GM18507 (cell line): ENCODE results near the gene RSPO1.
"Not testable (repeated sequence)": the region's sequence is repeated elsewhere in the genome, so short reads cannot be mapped to it uniquely, and the experiment has no call there.

Experiments used
- DNase-seq: peaks from one replicate; pipeline ENCODE4 v3.0.0; 2011; ENCODE audit warnings: low read depth; ENCODE audit not compliant: insufficient read length; ENCODE audit errors: extremely low spot score
- FAIRE-seq: peaks from 2 replicates; lab custom pipeline; 2011; peaks lifted over from hg19 to GRCh38; lab: Jason Lieb, UNC

RSPO1 gene, protein sequence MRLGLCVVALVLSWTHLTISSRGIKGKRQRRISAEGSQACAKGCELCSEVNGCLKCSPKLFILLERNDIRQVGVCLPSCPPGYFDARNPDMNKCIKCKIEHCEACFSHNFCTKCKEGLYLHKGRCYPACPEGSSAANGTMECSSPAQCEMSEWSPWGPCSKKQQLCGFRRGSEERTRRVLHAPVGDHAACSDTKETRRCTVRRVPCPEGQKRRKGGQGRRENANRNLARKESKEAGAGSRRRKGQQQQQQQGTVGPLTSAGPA

DNA sequence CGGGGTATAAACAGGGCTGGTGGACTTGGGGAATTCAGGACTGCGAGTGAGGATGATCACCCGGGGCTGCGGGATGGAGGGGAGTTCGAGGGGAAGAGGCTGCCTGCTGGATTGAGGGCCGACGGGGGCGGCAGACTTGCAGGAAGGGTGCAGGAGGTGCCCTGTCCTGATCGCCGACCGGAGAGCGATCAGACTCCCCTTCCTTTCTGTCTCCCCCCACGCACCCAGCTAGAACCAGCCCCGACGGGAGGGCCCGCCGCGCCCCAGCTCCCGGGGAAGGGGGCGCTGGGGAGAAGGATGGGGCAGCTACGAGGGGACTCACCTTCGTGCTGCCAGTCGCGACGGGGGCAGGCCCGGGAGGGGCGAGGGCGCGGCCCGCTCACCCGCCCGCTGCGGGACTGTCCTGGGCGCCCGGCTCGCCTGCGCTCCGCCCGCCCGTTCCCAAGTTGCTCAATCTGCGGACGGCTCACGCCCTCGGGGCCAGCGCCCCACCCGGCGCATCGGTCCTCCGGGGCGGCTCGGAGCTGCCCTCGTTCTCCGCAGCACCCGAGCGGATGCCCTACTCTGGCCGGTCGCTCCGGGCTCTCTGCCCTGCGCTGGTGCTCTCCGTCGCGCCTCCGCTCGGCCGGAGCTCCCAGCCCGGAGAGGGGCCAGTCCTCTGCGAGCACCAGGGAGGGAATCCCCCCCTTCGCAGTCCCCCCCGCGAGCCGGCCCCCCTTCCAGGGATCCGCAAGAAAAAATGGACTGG, at the start of gene RSPO1:
RSPO1 (minus strand) TSS at position 649 of the 748 bp plus-strand sequence. CDS start 5,231 bp downstream, outside the sequence.
- FAIRE-seq, result no peak
- no peak for DNase-seq

DNA sequence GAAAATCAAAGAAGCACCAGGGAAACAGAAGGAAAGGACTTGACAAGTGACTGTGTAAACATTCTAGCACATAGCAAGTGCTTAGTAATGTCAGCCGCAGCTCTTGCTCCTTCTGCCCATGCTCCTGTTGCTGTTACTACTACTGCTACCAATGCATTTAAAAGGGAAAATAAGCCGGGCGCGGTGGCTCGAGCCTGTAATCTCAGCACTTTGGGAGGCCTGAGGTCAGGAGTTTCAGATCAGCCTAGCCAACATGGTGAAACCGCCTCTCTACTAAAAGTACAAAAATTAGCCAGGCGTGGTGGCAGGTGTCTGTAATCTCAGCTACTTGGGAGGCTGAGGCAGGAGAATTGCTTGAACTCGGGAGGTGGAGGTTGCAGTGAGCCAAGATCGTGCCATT, 49.5 kb upstream of the RSPO1 start:
- not testable (repeated sequence) for FAIRE-seq, DNase-seq

DNA sequence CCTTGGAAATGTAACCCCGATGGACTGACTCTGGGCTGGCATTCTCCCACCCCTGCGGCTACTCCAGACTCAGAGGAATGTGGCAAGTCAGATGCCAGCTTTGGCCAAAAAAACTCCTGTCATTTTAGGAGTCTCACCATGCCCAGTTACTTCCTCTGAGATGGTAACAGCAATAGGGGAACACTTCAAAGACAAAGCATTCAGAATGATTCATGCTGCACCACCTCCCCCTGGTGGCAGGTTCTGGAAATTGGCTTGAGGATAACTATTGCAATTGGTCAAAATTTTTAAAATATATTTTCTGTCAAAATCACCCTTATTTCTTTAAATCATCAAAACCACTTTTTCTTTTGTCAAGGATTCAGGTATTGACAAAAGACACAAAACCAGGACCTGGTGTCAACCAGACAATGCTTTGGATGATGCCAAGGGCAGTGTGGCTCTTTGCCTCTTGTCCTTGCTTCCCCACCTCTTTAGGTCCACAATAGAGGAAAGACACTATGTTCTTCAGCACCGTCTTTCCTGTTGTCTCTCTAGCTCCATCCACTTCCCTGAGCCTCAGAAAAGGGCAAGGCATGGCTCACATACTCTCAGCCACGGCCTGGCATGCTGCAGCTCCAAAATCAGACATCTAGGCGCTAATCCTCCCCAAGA, 47.8 kb upstream of the RSPO1 start:
- DNase-seq (peak; percentile 46), FAIRE-seq (peak; percentile 88)

DNA sequence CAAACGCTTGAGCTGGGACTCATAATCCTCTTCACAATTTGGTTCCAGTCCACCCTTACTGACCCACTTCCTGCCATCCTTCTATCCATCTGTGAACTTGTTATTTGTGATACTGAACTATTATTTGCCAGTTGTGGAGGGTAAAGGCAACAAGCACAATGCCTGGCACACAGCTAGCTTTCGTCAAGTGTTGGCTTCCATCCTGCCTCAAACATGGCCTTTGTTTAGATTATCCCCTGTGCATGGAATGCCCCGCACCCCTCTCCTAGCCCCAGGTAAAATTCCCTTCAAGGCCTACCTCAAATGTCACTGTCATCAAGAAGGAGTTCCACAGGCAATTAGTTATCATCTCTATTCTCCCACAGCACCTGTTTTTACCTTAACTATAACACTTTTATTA, 46.2 kb upstream of the RSPO1 start:
- FAIRE-seq, result no peak
- DNase-seq, result no peak

DNA sequence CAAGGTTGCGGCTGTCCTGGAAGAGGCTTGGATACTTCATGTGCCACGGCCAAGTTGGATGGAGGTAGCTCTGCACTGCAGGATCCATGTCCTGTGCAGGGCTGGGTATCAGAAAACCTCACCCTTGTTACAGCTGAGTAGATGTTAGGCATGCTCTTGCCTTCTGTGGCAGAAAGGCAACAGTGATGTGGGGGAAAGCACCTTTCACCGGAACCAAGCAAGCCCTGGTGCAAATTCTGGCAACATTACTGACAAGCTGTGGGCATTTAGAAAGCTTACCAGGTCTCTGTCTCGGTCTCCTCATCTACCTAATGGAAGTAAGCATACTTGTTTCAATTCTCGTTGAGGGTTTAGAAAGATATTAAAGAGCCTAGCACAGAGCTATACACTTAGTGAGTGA, 43.1 kb upstream of the RSPO1 start:
- FAIRE-seq (no peak), DNase-seq (no peak)

DNA sequence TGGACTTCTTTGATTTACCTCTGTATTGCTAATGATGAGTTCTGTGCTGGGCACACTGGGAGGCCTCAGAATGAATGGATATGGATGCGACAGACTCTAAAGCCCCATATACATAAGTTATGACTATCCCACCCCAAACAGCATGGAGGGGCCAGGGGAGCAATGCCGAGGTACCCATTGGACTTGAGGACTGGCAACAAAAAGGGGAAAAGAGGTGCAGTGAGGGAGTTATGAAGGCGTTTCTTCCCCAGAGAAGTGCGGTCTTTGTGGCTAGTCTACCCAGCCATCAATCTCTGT, 42.4 kb upstream of the RSPO1 start:
- FAIRE-seq, result no peak

DNA sequence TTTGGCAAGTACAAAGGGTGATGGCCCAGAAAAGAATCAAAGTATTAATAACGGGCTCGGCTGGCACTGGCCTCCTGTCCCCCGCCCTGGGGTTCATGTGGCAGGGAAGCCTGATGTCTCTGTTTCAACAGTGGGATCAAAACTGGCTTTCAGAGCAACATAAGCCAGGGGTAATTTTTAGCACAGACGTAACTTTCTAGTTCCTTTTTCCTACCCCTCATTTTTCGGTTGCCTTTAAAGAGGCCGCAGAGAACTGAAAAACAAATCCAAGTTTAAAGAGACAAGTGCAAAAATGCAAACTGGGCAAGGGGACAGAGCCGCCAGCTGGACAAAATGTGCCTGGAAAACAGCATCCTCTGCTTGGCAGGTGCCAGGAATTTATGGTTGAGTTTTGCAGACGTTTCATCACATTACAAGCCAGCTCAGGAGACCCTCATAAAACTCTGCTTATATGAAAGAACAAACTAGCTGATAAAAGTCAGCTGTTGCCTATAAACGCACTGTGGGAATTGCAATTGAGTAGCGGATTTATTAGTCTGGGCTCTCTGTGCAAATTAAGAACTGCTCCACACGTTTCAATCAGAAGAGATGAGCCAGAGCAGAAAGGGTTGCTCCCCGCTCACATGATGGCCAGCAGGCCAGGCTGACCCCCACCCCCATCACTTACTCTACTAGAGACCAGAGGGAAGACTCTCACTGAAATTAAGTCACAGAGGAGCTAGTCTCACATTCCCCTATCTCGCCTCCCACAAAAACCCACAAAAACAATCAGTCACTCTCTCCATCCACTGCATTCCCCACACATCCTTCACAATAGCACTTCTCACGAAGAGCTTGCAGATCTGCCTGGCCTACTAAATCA, 41.8 kb upstream of the RSPO1 start:
- peak; percentile 86 for FAIRE-seq
- no peak for DNase-seq

More for the DNA sequence above, 42.4 kb upstream of the RSPO1 start:
- no peak for DNase-seq

DNA sequence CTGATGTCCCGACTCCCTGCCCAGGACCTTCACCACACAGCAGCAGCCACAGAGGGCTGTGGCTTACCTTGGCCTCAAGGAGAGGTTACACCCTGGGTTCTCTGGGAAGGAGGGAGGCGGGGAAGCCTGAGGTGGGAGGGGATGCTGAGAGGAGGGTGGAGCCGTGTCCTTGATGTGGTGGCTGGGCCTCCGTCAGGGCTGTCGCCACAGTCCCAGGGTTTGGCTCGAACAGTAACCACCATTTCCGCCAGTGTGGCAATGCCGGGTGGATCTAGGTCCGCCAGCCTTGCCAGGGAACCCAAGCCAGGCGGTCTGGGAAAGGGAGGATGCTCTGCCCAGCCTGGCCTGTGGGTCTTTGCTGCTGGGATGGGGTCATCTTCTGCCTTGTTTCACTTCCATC, 39.2 kb upstream of the RSPO1 start:
- FAIRE-seq (no peak), DNase-seq (no peak)

DNA sequence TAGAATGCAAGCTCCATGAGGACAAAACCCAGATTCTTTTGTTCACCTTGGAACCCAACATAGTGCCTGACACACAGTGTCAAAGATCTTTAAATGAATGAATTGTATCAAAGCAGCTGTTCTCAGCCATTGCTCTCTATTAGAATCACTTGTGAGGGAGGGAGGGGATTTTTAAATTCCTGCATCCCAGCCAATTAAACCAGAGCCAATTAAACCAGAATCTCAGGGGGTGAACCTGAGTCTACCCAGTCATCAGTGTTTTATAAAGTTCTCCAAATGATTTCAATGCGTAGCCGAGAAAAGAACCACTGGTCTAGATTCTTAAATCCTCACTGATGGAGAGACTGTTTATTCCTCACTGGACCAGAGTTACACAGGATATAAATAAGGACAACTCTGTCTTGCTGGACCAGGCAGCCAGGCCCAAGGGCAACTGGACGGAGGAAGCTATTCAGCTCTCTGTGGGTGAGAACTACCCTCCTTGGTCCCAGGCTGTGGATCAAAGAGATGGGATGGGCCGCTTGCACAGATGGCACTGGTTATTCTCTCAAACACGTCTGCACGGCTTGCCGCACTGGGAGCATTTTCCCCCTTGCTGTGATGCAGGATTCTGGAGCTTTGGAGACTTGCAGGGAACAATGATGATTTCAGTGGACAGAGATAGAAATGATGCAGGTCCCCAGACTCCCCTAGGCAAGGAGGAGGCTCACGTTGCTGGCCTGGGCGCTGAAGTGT, 37.6 kb upstream of the RSPO1 start:
- no peak for FAIRE-seq
- no peak for DNase-seq

DNA sequence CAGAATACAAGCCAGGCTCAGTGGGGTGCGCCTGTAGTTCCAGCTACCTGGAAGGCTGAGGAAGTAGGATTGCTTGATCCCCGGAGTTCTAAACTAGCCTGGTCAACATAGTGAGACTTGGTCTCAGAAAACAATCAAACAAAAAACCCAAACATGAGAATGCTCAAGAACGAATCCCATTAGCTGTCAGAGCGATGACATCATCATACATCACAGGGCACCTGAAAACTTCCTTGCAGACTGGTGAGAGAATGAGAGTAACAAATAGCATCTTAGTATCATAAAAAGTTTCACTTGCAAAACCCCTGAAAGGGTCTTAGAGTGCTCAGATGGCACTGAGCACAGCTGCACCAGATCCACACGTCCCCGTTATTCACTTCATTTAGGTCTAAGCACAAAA, 36.6 kb upstream of the RSPO1 start:
- no peak for FAIRE-seq
- DNase-seq, result no peak

DNA sequence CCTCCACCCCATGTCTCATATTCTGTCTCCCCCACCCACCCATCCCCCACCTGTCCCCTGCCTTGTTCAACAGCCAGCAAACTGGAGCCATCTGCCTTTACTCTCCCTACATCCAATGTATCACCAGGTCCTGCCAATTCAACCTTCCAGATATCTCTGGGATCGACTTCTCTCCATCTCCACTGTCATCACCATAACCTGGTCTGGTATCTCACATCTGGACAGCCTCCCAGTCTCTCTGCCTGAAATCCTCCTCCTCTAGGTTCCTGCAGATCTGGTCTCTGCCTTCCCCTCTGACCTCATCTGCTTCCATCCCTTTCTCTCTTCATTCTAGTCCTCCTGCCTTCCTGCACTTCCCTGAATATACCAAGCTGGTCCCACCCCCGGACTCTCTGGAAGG, 35.4 kb upstream of the RSPO1 start:
- DNase-seq (no peak), FAIRE-seq (no peak)

DNA sequence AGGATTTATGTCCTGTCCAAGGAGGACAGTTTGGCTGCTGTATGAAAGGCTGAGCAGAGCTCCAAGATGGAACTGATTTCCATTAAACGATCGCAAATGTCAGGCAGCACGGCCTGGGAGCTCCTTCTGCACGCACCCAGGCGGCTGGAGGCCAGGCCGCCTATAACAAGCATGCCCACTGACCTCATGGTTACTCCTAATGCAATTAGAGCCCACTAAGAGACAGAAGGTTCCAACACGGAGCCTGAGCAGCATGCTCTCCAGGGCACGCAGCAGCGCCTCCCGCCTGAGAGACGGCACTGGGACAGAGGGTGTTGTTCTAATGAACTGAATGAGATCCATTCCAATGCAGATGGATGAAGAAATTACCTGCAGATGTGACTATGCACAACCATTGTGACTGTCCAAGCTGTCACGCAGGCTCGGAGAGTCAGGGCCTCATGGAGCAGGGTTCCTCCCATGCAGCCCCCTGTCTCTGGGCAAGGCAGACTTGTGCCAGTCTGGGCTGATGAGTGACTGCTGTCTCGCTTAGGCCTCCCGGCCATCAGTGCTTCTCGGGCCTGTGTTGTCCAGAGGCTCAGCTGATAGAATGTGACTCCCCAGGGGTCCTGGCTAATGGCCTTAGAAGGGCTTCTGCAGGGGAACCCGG, 32.5 kb upstream of the RSPO1 start:
- FAIRE-seq, result no peak
- DNase-seq, result no peak

DNA sequence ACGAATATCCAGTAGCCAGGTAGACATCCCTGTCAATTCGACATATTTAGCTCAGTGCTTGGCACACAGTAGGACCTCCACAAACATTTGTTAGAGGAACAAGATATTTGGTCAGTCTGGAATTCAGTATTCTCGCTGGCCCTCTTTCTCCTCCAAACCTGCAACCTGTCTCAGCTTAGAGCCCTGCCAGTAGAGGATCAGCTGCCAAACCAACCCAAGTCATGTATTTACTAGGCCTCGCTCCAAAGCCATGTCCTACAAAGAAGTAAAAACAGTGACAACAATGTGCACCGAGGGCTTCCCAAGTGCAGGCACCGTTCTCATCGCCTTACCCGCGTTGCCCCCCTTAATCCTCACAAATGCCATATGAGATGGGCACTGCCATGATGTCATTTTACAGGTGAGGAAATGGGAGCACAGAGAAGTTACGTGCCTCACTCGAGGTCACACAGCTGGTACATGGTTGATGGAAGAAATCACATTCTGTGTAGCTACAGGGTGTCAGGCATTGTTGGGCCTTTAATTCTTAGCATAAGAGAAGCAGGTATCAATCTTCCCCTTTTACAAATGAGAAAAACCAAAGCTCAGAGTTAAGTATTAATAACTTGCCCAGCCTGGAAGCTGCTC, 31.7 kb upstream of the RSPO1 start:
- FAIRE-seq, result no peak
- DNase-seq, result no peak

DNA sequence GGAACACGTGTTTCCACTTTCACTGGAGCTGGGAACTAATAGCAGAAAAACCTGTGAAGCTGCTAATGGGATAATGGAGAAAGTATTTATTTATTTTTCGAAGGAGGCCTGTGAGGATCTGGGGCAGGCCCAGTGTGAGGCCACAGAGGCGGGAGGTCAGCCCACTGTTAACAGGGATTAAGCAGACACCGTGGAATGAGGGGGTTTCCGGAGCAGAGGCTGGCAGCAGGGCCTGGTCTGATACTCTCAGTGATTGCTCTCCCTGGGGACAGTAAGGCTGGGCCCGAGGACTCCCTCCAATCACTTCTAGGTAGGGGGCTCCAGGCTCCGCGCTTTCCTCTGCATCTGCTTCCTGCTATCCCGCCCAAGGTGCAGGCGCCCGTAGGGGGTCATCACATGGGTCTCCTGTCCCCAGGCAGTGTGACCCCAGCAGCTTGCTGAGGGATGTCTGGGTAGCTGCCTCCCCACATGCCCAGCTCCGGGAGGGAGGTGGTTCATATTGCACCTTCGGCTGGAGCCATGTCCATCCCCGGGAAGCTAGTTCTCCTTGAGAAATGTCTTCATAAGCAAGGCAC, 28.8 kb upstream of the RSPO1 start:
- FAIRE-seq (no peak), DNase-seq (no peak)

DNA sequence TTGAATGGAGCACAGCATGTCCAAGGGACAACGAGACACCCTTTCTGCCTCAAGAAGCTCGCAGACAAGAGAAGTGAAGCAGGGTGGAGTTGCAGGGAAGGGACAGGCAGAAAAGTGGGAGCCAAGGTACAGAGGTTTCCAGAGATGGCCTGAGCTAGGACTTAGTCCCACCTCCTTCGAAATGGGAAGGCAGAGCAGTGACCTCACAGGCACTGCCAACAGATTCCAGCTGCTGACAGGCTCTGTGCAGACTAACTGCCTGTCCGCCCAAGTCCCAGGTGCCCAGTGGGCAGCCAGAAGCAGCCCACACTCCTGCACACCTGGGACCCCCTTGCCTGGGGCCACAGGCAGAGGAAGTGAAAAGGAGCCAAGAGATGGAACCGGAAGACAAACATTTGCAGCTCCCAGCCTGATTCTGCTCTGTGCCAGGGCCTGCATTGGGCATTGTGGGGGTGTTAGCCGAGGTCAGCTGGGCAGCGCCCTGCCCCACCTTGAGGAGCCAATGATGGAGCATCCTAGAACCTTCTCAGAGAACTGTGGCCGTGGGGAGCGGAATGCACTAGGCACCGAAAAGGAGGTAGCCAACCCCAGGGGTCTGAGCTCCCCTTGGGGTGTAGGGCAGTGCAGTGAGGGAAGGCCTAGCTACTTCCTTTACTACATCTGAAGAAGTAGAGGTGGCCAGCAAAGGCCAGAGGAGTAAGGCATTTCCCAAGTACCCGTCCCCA, 27.5 kb upstream of the RSPO1 start:
- DNase-seq (no peak), FAIRE-seq (no peak)

DNA sequence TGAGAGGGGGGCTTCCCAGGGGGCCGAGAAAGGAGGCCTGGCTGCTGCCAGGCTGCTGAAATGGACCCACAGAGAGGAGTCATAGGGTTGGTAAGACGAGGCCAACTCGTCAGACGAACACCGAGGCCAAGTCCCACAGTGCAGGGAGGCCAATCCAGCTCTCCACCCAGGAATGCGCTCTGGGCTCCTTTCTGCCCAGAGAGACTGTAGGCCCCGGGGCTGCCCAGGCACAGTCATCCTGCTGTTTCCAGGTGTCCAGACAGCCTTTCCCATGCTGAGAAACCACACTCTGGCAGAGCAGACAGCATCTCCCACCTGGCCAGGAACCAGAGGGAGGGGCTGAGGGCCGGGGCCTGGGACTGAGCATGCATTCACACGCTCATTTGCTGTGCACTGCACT, 26.7 kb upstream of the RSPO1 start:
- no peak for FAIRE-seq

DNA sequence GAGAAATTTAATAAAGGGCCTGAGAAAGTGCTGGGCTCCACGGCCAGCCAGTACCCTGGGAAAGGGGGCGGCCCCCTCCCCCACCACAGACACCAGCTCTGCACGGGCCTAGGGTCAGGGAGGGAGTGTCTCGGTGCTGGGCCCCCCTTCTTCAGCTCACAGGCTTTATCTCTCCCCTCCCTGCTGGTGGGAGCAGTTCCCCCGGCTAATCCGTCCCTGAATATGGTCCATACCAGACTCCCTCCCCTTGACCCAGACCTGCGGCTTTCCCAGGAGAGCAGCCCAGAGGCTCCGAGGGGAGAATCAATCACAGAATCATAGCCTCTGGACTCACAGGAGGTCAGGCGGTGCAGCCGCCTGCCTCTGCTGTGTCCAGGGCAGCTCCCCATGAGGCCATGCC, 26.0 kb upstream of the RSPO1 start:
- FAIRE-seq (no peak), DNase-seq (no peak)

More for the DNA sequence above, 26.7 kb upstream of the RSPO1 start:
- DNase-seq, result no peak
